Measurements from ENCODE around the gene MRM2.

DNA sequence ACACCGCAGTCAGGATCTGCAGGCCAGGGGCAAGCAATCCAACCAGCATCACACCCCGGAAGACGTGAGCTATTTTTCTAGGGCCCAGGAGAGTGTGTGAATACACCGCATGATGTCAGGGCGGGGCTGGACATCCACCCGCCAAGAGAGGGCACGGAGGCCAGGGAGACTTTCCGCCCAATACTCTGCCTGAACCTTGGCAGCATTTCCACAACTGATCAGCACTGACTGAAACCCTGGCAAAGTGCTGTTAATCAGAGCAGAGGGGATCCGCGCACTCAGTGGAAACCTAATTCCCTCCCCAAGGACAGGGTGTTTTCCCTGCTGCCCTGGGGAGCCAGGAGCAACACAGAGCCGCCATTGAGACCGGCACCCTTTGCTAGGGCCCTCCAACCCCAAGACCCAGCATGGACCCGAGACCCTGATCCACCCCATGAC lies 17.5 kb downstream of the MRM2 start:
- TF ChIP-seq SRF (IDR thresholded peaks at IDR 0.05; ENCODE audit: low read depth) = no peak
- TF ChIP-seq, protein P1, sequence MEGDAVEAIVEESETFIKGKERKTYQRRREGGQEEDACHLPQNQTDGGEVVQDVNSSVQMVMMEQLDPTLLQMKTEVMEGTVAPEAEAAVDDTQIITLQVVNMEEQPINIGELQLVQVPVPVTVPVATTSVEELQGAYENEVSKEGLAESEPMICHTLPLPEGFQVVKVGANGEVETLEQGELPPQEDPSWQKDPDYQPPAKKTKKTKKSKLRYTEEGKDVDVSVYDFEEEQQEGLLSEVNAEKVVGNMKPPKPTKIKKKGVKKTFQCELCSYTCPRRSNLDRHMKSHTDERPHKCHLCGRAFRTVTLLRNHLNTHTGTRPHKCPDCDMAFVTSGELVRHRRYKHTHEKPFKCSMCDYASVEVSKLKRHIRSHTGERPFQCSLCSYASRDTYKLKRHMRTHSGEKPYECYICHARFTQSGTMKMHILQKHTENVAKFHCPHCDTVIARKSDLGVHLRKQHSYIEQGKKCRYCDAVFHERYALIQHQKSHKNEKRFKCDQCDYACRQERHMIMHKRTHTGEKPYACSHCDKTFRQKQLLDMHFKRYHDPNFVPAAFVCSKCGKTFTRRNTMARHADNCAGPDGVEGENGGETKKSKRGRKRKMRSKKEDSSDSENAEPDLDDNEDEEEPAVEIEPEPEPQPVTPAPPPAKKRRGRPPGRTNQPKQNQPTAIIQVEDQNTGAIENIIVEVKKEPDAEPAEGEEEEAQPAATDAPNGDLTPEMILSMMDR (IDR thresholded peaks at IDR 0.05 in 2 of 3, conservative IDR thresholded peaks at IDR 0.05 in 1 of 3; ENCODE audit: borderline replicate concordance in 1 of 3, insufficient read depth in 1 of 3, low read depth in 2 of 3, low read length in 2 of 3) = no peak
- no peak for TF ChIP-seq EZH2 (IDR thresholded peaks at IDR 0.05)
- no peak for TF ChIP-seq ZNF274 (IDR thresholded peaks at IDR 0.05; ENCODE audit: low read depth, low read length)
- no peak for TF ChIP-seq POLR2A (IDR thresholded peaks at IDR 0.05; ENCODE audit: borderline replicate concordance, extremely low read depth, insufficient read depth, insufficient read length)
- no peak for TF ChIP-seq POLR2AphosphoS5 (IDR thresholded peaks at IDR 0.05; ENCODE audit: low read depth, low read length)
- no peak for TF ChIP-seq TCF7L2 (IDR thresholded peaks at IDR 0.05; ENCODE audit: borderline replicate concordance, extremely low read depth, insufficient read depth, insufficient read length)
- TF ChIP-seq EGR1 (IDR thresholded peaks at IDR 0.05; ENCODE audit: low read depth) = no peak
- no peak for TF ChIP-seq EZH2phosphoT487 (IDR thresholded peaks at IDR 0.05; ENCODE audit: borderline replicate concordance)
- TF ChIP-seq YY1 (IDR thresholded peaks at IDR 0.05; ENCODE audit: extremely low read depth, insufficient replicate concordance, low read depth, low read length) = no peak
- TF ChIP-seq RAD21 (IDR thresholded peaks at IDR 0.05; ENCODE audit: low read depth) = no peak

All from HCT116 (cell line).